H9 (cell line): ENCODE results near the gene DDT. TPM values are rescaled to one million over a fixed set of nuclear protein-coding genes. Genes with fewer than 3 reads are reported as not detected.

Source experiments
- DNase-seq: peaks from one replicate; pipeline ENCODE4 v3.0.0-alpha.2; 2017
- H2AFZ ChIP-seq: one replicate; pipeline ENCODE4 v1.6.1; 2013; ENCODE audit warnings: mild to moderate bottlenecking, low read length, control low read depth, moderate library complexity
- H2AK5ac ChIP-seq: 2 replicates; pipeline ENCODE4 v1.6.1; 2013; ENCODE audit warnings: low read length, control low read depth, mixed read lengths; ENCODE audit not compliant: insufficient read length
- H2BK120ac ChIP-seq: one replicate; pipeline ENCODE4 v1.6.1; 2013; ENCODE audit warnings: low read depth, mild to moderate bottlenecking, low read length, control low read depth, inconsistent platforms; ENCODE audit not compliant: poor library complexity, severe bottlenecking
- H2BK12ac ChIP-seq: 2 replicates; pipeline ENCODE4 v1.6.1; 2013; ENCODE audit warnings: low read length, control low read depth, mixed read lengths, low read depth; ENCODE audit not compliant: insufficient read length
- H2BK15ac ChIP-seq: 2 replicates; pipeline ENCODE4 v1.6.1; 2013; ENCODE audit warnings: low read depth, low read length, control low read depth
- H2BK20ac ChIP-seq: one replicate; pipeline ENCODE4 v1.6.1; 2013; ENCODE audit warnings: low read depth, mild to moderate bottlenecking, low read length, control low read depth, inconsistent platforms; ENCODE audit not compliant: poor library complexity, severe bottlenecking
- H2BK5ac ChIP-seq: 2 replicates; pipeline ENCODE4 v1.6.1; 2013; ENCODE audit warnings: low read length, control low read depth, mixed read lengths; ENCODE audit not compliant: insufficient read length
- H3K14ac ChIP-seq: 2 replicates; pipeline ENCODE4 v1.6.1; 2013; ENCODE audit warnings: low read length, control low read depth; ENCODE audit not compliant: insufficient read depth
- H3K18ac ChIP-seq: 2 replicates; pipeline ENCODE4 v1.6.1; 2013; ENCODE audit warnings: low read depth, mild to moderate bottlenecking, mixed read lengths, low read length, control low read depth; ENCODE audit not compliant: insufficient read length
- H3K23ac ChIP-seq: 2 replicates; pipeline ENCODE4 v1.6.1; 2013; ENCODE audit warnings: low read length, control low read depth, mixed read lengths, low read depth; ENCODE audit not compliant: insufficient read length
- H3K23me2 ChIP-seq: 2 replicates; pipeline ENCODE4 v1.6.1; 2013; ENCODE audit warnings: low read depth, mild to moderate bottlenecking, mixed read lengths, low read length, control low read depth; ENCODE audit not compliant: insufficient read length, poor library complexity, severe bottlenecking
- H3K27ac ChIP-seq: 2 replicates; pipeline ENCODE4 v1.5.1; 2013; ENCODE audit warnings: low read length, control low read depth, mixed read lengths, low read depth; ENCODE audit not compliant: insufficient read length
- H3K27me3 ChIP-seq: 2 replicates; pipeline ENCODE4 v1.6.1; 2013; ENCODE audit warnings: low read length, control low read depth, inconsistent platforms; ENCODE audit not compliant: insufficient read depth
- H3K4ac ChIP-seq: 2 replicates; pipeline ENCODE4 v1.6.1; 2013; ENCODE audit warnings: low read depth, mild to moderate bottlenecking, control low read depth, inconsistent platforms, low read length, moderate library complexity
- H3K4me1 ChIP-seq: 2 replicates; pipeline ENCODE4 v1.6.1; 2013; ENCODE audit warnings: low read length, control low read depth, inconsistent platforms; ENCODE audit not compliant: insufficient read depth
- H3K4me2 ChIP-seq: 2 replicates; pipeline ENCODE4 v1.6.1; 2013; ENCODE audit warnings: low read length, control low read depth, mixed read lengths; ENCODE audit not compliant: insufficient read length, insufficient read depth
- H3K56ac ChIP-seq: 2 replicates; pipeline ENCODE4 v1.6.1; 2013; ENCODE audit warnings: low read depth, mild to moderate bottlenecking, mixed read lengths, low read length, control low read depth; ENCODE audit not compliant: insufficient read length
- H3K79me1 ChIP-seq: 2 replicates; pipeline ENCODE4 v1.6.1; 2013; ENCODE audit warnings: low read depth, mild to moderate bottlenecking, moderate library complexity, low read length, control low read depth, inconsistent platforms; ENCODE audit not compliant: insufficient read depth, poor library complexity, severe bottlenecking
- H3K79me2 ChIP-seq: 2 replicates; pipeline ENCODE4 v1.6.1; 2013; ENCODE audit warnings: low read length, control low read depth, inconsistent platforms; ENCODE audit not compliant: insufficient read depth
- H3K9ac ChIP-seq: 2 replicates; pipeline ENCODE4 v1.6.1; 2013; ENCODE audit warnings: low read length, control low read depth, mixed read lengths; ENCODE audit not compliant: insufficient read length; ENCODE audit errors: extremely low read depth
- H3K9me3 ChIP-seq: one replicate; pipeline ENCODE4 v1.6.1; 2013; ENCODE audit warnings: low read depth, low read length, inconsistent platforms; ENCODE audit not compliant: control insufficient read depth
- H3T11ph ChIP-seq: one replicate; pipeline ENCODE4 v1.6.1; 2013; ENCODE audit warnings: mild to moderate bottlenecking, low read length, control low read depth, inconsistent platforms
- H4K20me1 ChIP-seq: one replicate; pipeline ENCODE4 v1.6.1; 2013; ENCODE audit not compliant: control insufficient read depth, insufficient read length, insufficient read depth
- H4K5ac ChIP-seq: 2 replicates; pipeline ENCODE4 v1.6.1; 2013; ENCODE audit warnings: low read depth, mild to moderate bottlenecking, mixed read lengths, low read length, control low read depth; ENCODE audit not compliant: insufficient read length
- H4K8ac ChIP-seq: replicated peaks from 2 replicates; pipeline ENCODE4 v1.6.1; 2013; ENCODE audit warnings: low read length, control low read depth, mixed read lengths, low read depth; ENCODE audit not compliant: insufficient read length
- H4K91ac ChIP-seq: 2 replicates; pipeline ENCODE4 v1.6.1; 2013; ENCODE audit warnings: low read depth, mild to moderate bottlenecking, moderate library complexity, mixed read lengths, low read length, control low read depth; ENCODE audit not compliant: insufficient read length
- H3K27ac Mint-ChIP-seq, 3 experiments: 2 replicates in 2 of 3; 3 replicates in 1 of 3; pipeline ENCODE4 v1.8.0; 2020 to 2021; ENCODE audit warnings: mixed read lengths in 3 of 3, mild to moderate bottlenecking in 1 of 3, moderate library complexity in 1 of 3
- H3K27me3 Mint-ChIP-seq: 2 replicates; pipeline ENCODE4 v1.8.0; 2021; ENCODE audit warnings: low read depth, mild to moderate bottlenecking, moderate library complexity, mixed read lengths
- H3K36me3 Mint-ChIP-seq, 3 experiments: 2 replicates in 2 of 3; 3 replicates in 1 of 3; pipeline ENCODE4 v1.8.0; 2020 to 2021; ENCODE audit warnings: low read depth in 3 of 3, mixed read lengths in 3 of 3; ENCODE audit not compliant: insufficient read depth in 1 of 3
- H3K4me1 Mint-ChIP-seq, 2 experiments: 2 replicates each; pipeline ENCODE4 v1.8.0; 2020; ENCODE audit warnings: mixed read lengths in 2 of 2
- H3K4me3 Mint-ChIP-seq, 2 experiments: 2 replicates in 1 of 2; 3 replicates in 1 of 2; pipeline ENCODE4 v1.8.0; 2020 to 2021; ENCODE audit warnings: mild to moderate bottlenecking in 2 of 2, mixed read lengths in 2 of 2, moderate library complexity in 1 of 2
- H3K9me3 Mint-ChIP-seq, 2 experiments: 2 replicates in 1 of 2; 3 replicates in 1 of 2; pipeline ENCODE4 v1.8.0; 2020; ENCODE audit warnings: mild to moderate bottlenecking in 2 of 2, mixed read lengths in 2 of 2, moderate library complexity in 1 of 2
- CTCF ChIP-seq: fragments of 200-600 bp; sonication (generic); conservative IDR thresholded peaks from 3 replicates; pipeline ENCODE4 v1.8.0; 2021; ENCODE audit warnings: antibody characterized with exemption, mild to moderate bottlenecking
- WGBS: extraction: QIAGEN DNeasy Blood & Tissue Kit; methylation state at CpG from one replicate; pipeline ENCODE4 v1.1.7; 2013; ENCODE audit warnings: missing lambda C conversion rate, low lambda C conversion rate, mixed read lengths; ENCODE audit not compliant: insufficient read length; ENCODE audit errors: extremely low coverage; 5-methylcytosine and 5-hydroxymethylcytosine counted together
- total RNA-seq: library from RNA; stranded (reverse); gene quantifications from 2 replicates; pipeline ENCODE4 v1.2.1, GENCODE V29; 2021

The DDT gene
- total RNA-seq, 1 experiment from 2014 or later: 185 TPM

- no peaks in the 10 kb centered on the region for H3K23me2 ChIP-seq
- H3K27me3 Mint-ChIP-seq: no peaks in the 10 kb centered on the region
- DNase-seq: no peak
- H4K5ac ChIP-seq: no peak overlapping the region
- no peak overlapping the region for H3K18ac ChIP-seq
- no peaks in the 10 kb centered on the region for H3K4me1 ChIP-seq
- no peak for TF ChIP-seq CTCF
- H2BK12ac ChIP-seq: no peak overlapping the region
- no peak overlapping the region for H3K14ac ChIP-seq
- no peak overlapping the region for H4K8ac ChIP-seq
- peaks cover 0 to 3% of the 10 kb centered on the region in 2 experiments; a peak in 1 of 4 replicates for H3K4me1 Mint-ChIP-seq
- H2AK5ac ChIP-seq: no peak overlapping the region
- H3K9me3 Mint-ChIP-seq: peaks cover 6% of the 10 kb centered on the region in 2 experiments; a peak in 4 of 5 replicates
- H2AFZ ChIP-seq: no peak overlapping the region
- no peak overlapping the region for H2BK20ac ChIP-seq
- H2BK5ac ChIP-seq: no peak overlapping the region
- no peaks in the 10 kb centered on the region for H3K79me1 ChIP-seq
- no peak overlapping the region for H3K27ac Mint-ChIP-seq
- H3K27ac ChIP-seq: no peak overlapping the region
- no peaks in the 10 kb centered on the region for H3K79me2 ChIP-seq
- H2BK15ac ChIP-seq: no peak overlapping the region
- H3K4me3 Mint-ChIP-seq: no peak overlapping the region
- H2BK120ac ChIP-seq: no peak overlapping the region
- H3K9me3 ChIP-seq: no peaks in the 10 kb centered on the region
- no peak overlapping the region for H3K9ac ChIP-seq
- no peaks in the 10 kb centered on the region for H3K27me3 ChIP-seq
- no CpG with 5 or more reads among the region's 6 CpGs for WGBS
- H4K20me1 ChIP-seq: no peaks in the 10 kb centered on the region
- H4K91ac ChIP-seq: no peak overlapping the region
- H3K56ac ChIP-seq: no peak overlapping the region
- H3K36me3 Mint-ChIP-seq: peaks cover 70 to 85% (median 73%) of the 10 kb centered on the region in 3 experiments
- H3K4ac ChIP-seq: no peak overlapping the region
- no peak overlapping the region for H3T11ph ChIP-seq
- H3K23ac ChIP-seq: no peak overlapping the region
- no peak overlapping the region for H3K4me2 ChIP-seq
Observed at GRCh38 chr22:23925020-23925606, 49.1 kb downstream of the DDT start.
